Aorta (tissue), 5 donors: ENCODE measurements around the gene NOS3. TPM values are rescaled to one million over a fixed set of nuclear protein-coding genes. Genes with fewer than 3 reads are reported as not detected.

Experiments used
- ATAC-seq: fragments of 200-7000 bp; cut with Tn5 transposase; one replicate; pipeline ENCODE4 v1.9.1; 2022; ENCODE audit warnings: moderate library complexity; ENCODE audit not compliant: low FRiP score
- DNase-seq, 2 donors: peaks; one replicate each; pipeline ENCODE4 v3.0.0-alpha.2; 2020
- H3K27ac ChIP-seq, 2 donors: one replicate each; pipeline ENCODE4 v1.5.1; 2013; ENCODE audit warnings: low read length in 2 of 2, mild to moderate bottlenecking in 2 of 2, moderate library complexity in 2 of 2, control low read depth in 1 of 2, inconsistent platforms in 1 of 2, low read depth in 1 of 2
- H3K27me3 ChIP-seq, 2 donors: one replicate each; pipeline ENCODE4 v1.6.1; 2013; ENCODE audit warnings: control low read depth in 1 of 2, low read length in 1 of 2, mild to moderate bottlenecking in 1 of 2, moderate library complexity in 1 of 2; ENCODE audit not compliant: insufficient read depth in 2 of 2, control insufficient read depth in 1 of 2
- H3K36me3 ChIP-seq, 2 donors: one replicate each; pipeline ENCODE4 v1.6.1; 2013; ENCODE audit warnings: control low read depth in 1 of 2, low read length in 1 of 2, mild to moderate bottlenecking in 1 of 2; ENCODE audit not compliant: insufficient read depth in 2 of 2, control insufficient read depth in 1 of 2
- H3K4me1 ChIP-seq, 2 donors: one replicate each; pipeline ENCODE4 v1.6.1; 2013; ENCODE audit warnings: low read length in 2 of 2, control low read depth in 1 of 2, mild to moderate bottlenecking in 1 of 2, moderate library complexity in 1 of 2; ENCODE audit not compliant: insufficient read depth in 2 of 2, control insufficient read depth in 1 of 2
- H3K4me3 ChIP-seq, 2 donors: one replicate each; pipeline ENCODE4 v1.5.1; 2013; ENCODE audit warnings: low read length in 2 of 2, control low read depth in 1 of 2, mild to moderate bottlenecking in 1 of 2
- H3K9me3 ChIP-seq: one replicate; pipeline ENCODE4 v1.6.1; 2013; ENCODE audit warnings: mild to moderate bottlenecking, low read length; ENCODE audit not compliant: control insufficient read depth
- WGBS, 2 donors: extraction: QIAGEN DNeasy Blood & Tissue Kit; methylation state at CpG; one replicate each; pipeline ENCODE4 v1.1.7; 2013; 5-methylcytosine and 5-hydroxymethylcytosine counted together
- intact Hi-C, 2 donors: fragments of 100-400 bp; cut with DNase I; formaldehyde crosslinking; loops; one replicate each; pipeline versions ENCODE4 v1.14.2 to v1.15.0; 2022
- polyA plus RNA-seq, 2 donors: library from polyadenylated mRNA; stranded (reverse); fragments of 200-250 nt; gene quantifications; one replicate each; pipeline ENCODE4 v1.2.3, GENCODE V29; 2013
- total RNA-seq, 2 donors: library from RNA; stranded (reverse); fragmentation: NEBNext Ultra II Directional; extraction: Animal tissue kit (Norgen Biotek cat#: 25700); gene quantifications; one replicate each; pipeline ENCODE4 v1.2.1, GENCODE V29; 2021
- donor health status: healthy with polysubstance abuse.
- donor health status: Bipolar disorder and iron deficiency.
- donor health status: DM: no; HTN: no; CAD: no.
- donor health status: DM: no; HTN: no; CAD: no.
- donor health status: DM: yes; HTN: yes; CAD: no.

The NOS3 gene
- total and polyA plus RNA-seq, 4 donors = 0.63 to 32.4 (median 22.7) TPM

GRCh38 chr7:151057506-151057988 is 66.7 kb downstream of the NOS3 start, which contains the start of gene CDK5:
CDK5 (minus strand) TSS chr7:151057897; CDS start chr7:151057848, 49 bp downstream.
- DNase-seq = no peak

GRCh38 chr7:151057989-151058780 is 67.4 kb downstream of the NOS3 start:
- ATAC-seq (peak; percentile 95), DNase-seq (peak; percentile 99 to 100)

More at GRCh38 chr7:151057506-151057988, 66.7 kb downstream of the NOS3 start, which contains the start of gene CDK5:
- H3K4me1 ChIP-seq = no peaks in the 10 kb centered on the region
- H3K36me3 ChIP-seq = no peaks in the 10 kb centered on the region
- no peaks in the 10 kb centered on the region for H3K27me3 ChIP-seq
- peak within 1 kb of the TSS; percentile 28 to 93 for H3K27ac ChIP-seq
- ATAC-seq = no peak
- WGBS, 2 donors = 0 to 1% methylated on average over 30 of the region's 30 CpGs
- peak within 1 kb of the TSS; percentile 54 to 75 for H3K4me3 ChIP-seq
- intact Hi-C loops = no loop called here
- no peaks in the 10 kb centered on the region for H3K9me3 ChIP-seq

GRCh38 chr7:151058781-151059366 is 68.1 kb downstream of the NOS3 start:
- Histone ChIP-seq H3K4me3 (peak overlapping the region; percentile 57 to 75), H3K36me3 (no peaks in the 10 kb centered on the region), H3K27ac (peak overlapping the region; percentile 28 to 93), H3K9me3 (no peaks in the 10 kb centered on the region), H3K4me1 (no peaks in the 10 kb centered on the region), H3K27me3 (no peaks in the 10 kb centered on the region)
- ATAC-seq (no peak), DNase-seq (no peak)
- 4 to 5% methylated on average over 18 of the region's 18 CpGs for WGBS, 2 donors
- intact Hi-C loops = loop anchor here in 1 of 2 donors (2.0 kb wide), 1 partner anchor 30 kb away; the partner anchor contains the start of gene ABCB8

More at GRCh38 chr7:151057989-151058780, 67.4 kb downstream of the NOS3 start:
- no peaks in the 10 kb centered on the region for H3K36me3 ChIP-seq
- H3K4me1 ChIP-seq = no peaks in the 10 kb centered on the region
- peak overlapping the region; percentile 28 to 93 for H3K27ac ChIP-seq
- 1 to 2% methylated on average over 46 of the region's 46 CpGs for WGBS, 2 donors
- H3K4me3 ChIP-seq = peak overlapping the region; percentile 54 to 75
- intact Hi-C loops = loop anchor here in 1 of 2 donors (2.0 kb wide), 1 partner anchor 29 kb away; the partner anchor contains the start of gene ABCB8
- no peaks in the 10 kb centered on the region for H3K27me3 ChIP-seq
- no peaks in the 10 kb centered on the region for H3K9me3 ChIP-seq

- H3K4me3 ChIP-seq = peak within 1 kb of the TSS; percentile 57 to 75
- WGBS, 2 donors = 1% methylated on average over 53 to 75 of the region's 75 CpGs
- H3K4me1 ChIP-seq = no peaks in the 10 kb centered on the region
- H3K36me3 ChIP-seq = no peaks in the 10 kb centered on the region
- ATAC-seq (peak; percentile 80), DNase-seq (peak; percentile 89 to 94)
- intact Hi-C loops = loop anchor here in 1 of 2 donors (2.0 kb wide), 1 partner anchor 31 kb away; the partner anchor contains the start of gene ABCB8
- no peaks in the 10 kb centered on the region for H3K27me3 ChIP-seq
- no peaks in the 10 kb centered on the region for H3K9me3 ChIP-seq
- peak within 1 kb of the TSS; percentile 28 to 93 for H3K27ac ChIP-seq
Measured at GRCh38 chr7:151059367-151060112, 68.7 kb downstream of the NOS3 start, which contains the start of gene SLC4A2. SLC4A2 (plus strand) TSS chr7:151059589; CDS start chr7:151061988, 2,399 bp downstream.

- intact Hi-C loops = no loop called here
- Histone ChIP-seq H3K4me1 (no peaks in the 10 kb centered on the region), H3K27me3 (no peaks in the 10 kb centered on the region), H3K9me3 (no peaks in the 10 kb centered on the region), H3K36me3 (no peaks in the 10 kb centered on the region), H3K27ac (no peak overlapping the region), H3K4me3 (peak overlapping the region; percentile 57 to 75)
- WGBS, 2 donors = 0 to 1% methylated on average over 16 to 17 of the region's 17 CpGs
- DNase-seq = no peak
- ATAC-seq = no peak
Measured at GRCh38 chr7:151060113-151060415, 69.2 kb downstream of the NOS3 start.

GRCh38 chr7:151060416-151061212 is 69.8 kb downstream of the NOS3 start:
- DNase-seq (peak in 1 of 2 donors; percentile 85), ATAC-seq (no peak)
- WGBS, 2 donors = 3% methylated on average over 21 of the region's 21 CpGs
- Histone ChIP-seq H3K36me3 (no peaks in the 10 kb centered on the region), H3K27me3 (no peaks in the 10 kb centered on the region), H3K27ac (no peak overlapping the region), H3K9me3 (no peaks in the 10 kb centered on the region), H3K4me3 (peak overlapping the region; percentile 57 to 75), H3K4me1 (no peaks in the 10 kb centered on the region)
- intact Hi-C loops = loop anchor here in 1 of 2 donors (1.0 kb wide), 1 partner anchor 20 kb away; the partner anchor contains the start of gene FASTK

GRCh38 chr7:151061213-151062110 is 70.6 kb downstream of the NOS3 start:
- 44 to 49% methylated on average over 33 of the region's 33 CpGs for WGBS, 2 donors
- no peaks in the 10 kb centered on the region for H3K4me1 ChIP-seq
- H3K27me3 ChIP-seq = no peaks in the 10 kb centered on the region
- no peak overlapping the region for H3K27ac ChIP-seq
- no peak for ATAC-seq
- no peak overlapping the region for H3K4me3 ChIP-seq
- no peaks in the 10 kb centered on the region for H3K9me3 ChIP-seq
- intact Hi-C loops = loop anchor here in 1 of 2 donors (1.0 kb wide), 1 partner anchor 19 kb away; the partner anchor contains the start of gene FASTK
- no peak for DNase-seq
- no peaks in the 10 kb centered on the region for H3K36me3 ChIP-seq
